Measurements from ENCODE around the gene MARK3. TPM values are rescaled to one million over a fixed set of nuclear protein-coding genes. Genes with fewer than 3 reads are reported as not detected.

The MARK3 gene
- total and polyA plus RNA-seq, 5 donors from 2014 or later, result 33.5 to 147 (median 37.6) TPM

- Mint-ChIP-seq H3K27ac (peak overlapping the region in 1 of 3 donors; percentile 36), H3K36me3 (no peaks in the 10 kb centered on the region), H3K9me3 (peaks cover 0 to 1% (median 0%) of the 10 kb centered on the region in 7 donors), H3K4me1 (peaks cover 48 to 82% (median 66%) of the 10 kb centered on the region in 4 donors), H3K4me3 (peak overlapping the region in 1 of 4 donors; percentile 9), H3K27me3 (no peaks in the 10 kb centered on the region)
- Histone ChIP-seq H3K4me1 (ENCODE audit: control insufficient read depth, insufficient read depth, low read length, poor library complexity, severe bottlenecking) (peaks cover 77% of the 10 kb centered on the region), H3K27me3 (ENCODE audit: control insufficient read depth, insufficient read depth, low read length) (no peaks in the 10 kb centered on the region), H3K4me3 (ENCODE audit: low read depth, low read length) (no peak overlapping the region), H3K36me3 (ENCODE audit: control insufficient read depth, insufficient read depth, low read length) (no peaks in the 10 kb centered on the region), H3K9me3 (ENCODE audit: control insufficient read depth in 2 of 2, low read length in 2 of 2) (no peaks in the 10 kb centered on the region), H3K27ac (ENCODE audit: insufficient read depth, low read length, poor library complexity, severe bottlenecking) (no peak overlapping the region)
- no peak for ATAC-seq (ENCODE audit: low read depth in 2 of 2)
- DNase-seq, result no peak
These were observed 6.9 kb downstream of the MARK3 start for GRCh38 chr14:103392106-103392505.

GRCh38 chr14:103392572-103392971 lies 7.4 kb downstream of the MARK3 start:
- Histone ChIP-seq H3K27ac (ENCODE audit: insufficient read depth, low read length, poor library complexity, severe bottlenecking) (no peak overlapping the region), H3K36me3 (ENCODE audit: control insufficient read depth, insufficient read depth, low read length) (no peaks in the 10 kb centered on the region), H3K27me3 (ENCODE audit: control insufficient read depth, insufficient read depth, low read length) (no peaks in the 10 kb centered on the region), H3K4me3 (ENCODE audit: low read depth, low read length) (no peak overlapping the region), H3K9me3 (ENCODE audit: control insufficient read depth in 2 of 2, low read length in 2 of 2) (no peaks in the 10 kb centered on the region), H3K4me1 (ENCODE audit: control insufficient read depth, insufficient read depth, low read length, poor library complexity, severe bottlenecking) (peaks cover 73% of the 10 kb centered on the region)
- H3K4me3 Mint-ChIP-seq, result no peak overlapping the region
- DNase-seq (no peak), ATAC-seq (ENCODE audit: low read depth in 2 of 2) (no peak)
- no peaks in the 10 kb centered on the region for H3K27me3 Mint-ChIP-seq
- H3K4me1 Mint-ChIP-seq, result peaks cover 46 to 83% (median 66%) of the 10 kb centered on the region in 4 donors
- peaks cover 0 to 1% (median 0%) of the 10 kb centered on the region in 7 donors for H3K9me3 Mint-ChIP-seq
- no peak overlapping the region for H3K27ac Mint-ChIP-seq
- no peaks in the 10 kb centered on the region for H3K36me3 Mint-ChIP-seq

GRCh38 chr14:103393070-103393469 lies 7.9 kb downstream of the MARK3 start:
- no peaks in the 10 kb centered on the region for H3K9me3 ChIP-seq (ENCODE audit: control insufficient read depth in 2 of 2, low read length in 2 of 2)
- H3K27ac ChIP-seq (ENCODE audit: insufficient read depth, low read length, poor library complexity, severe bottlenecking), result no peak overlapping the region
- ATAC-seq (ENCODE audit: low read depth in 2 of 2), result no peak
- no peaks in the 10 kb centered on the region for H3K36me3 ChIP-seq (ENCODE audit: control insufficient read depth, insufficient read depth, low read length)
- DNase-seq, result no peak
- Mint-ChIP-seq H3K9me3 (peaks cover 0 to 1% (median 0%) of the 10 kb centered on the region in 7 donors), H3K27ac (no peak overlapping the region), H3K4me3 (peak overlapping the region in 1 of 4 donors; percentile 29), H3K27me3 (no peaks in the 10 kb centered on the region), H3K36me3 (no peaks in the 10 kb centered on the region), H3K4me1 (peaks cover 51 to 83% (median 67%) of the 10 kb centered on the region in 4 donors)
- H3K4me3 ChIP-seq (ENCODE audit: low read depth, low read length), result no peak overlapping the region
- H3K27me3 ChIP-seq (ENCODE audit: control insufficient read depth, insufficient read depth, low read length), result no peaks in the 10 kb centered on the region
- peaks cover 72% of the 10 kb centered on the region for H3K4me1 ChIP-seq (ENCODE audit: control insufficient read depth, insufficient read depth, low read length, poor library complexity, severe bottlenecking)

- peaks cover 65% of the 10 kb centered on the region for H3K4me1 ChIP-seq (ENCODE audit: control insufficient read depth, insufficient read depth, low read length, poor library complexity, severe bottlenecking)
- peaks cover 0 to 1% (median 0%) of the 10 kb centered on the region in 7 donors for H3K9me3 Mint-ChIP-seq
- H3K27ac Mint-ChIP-seq, result peak overlapping the region in 2 of 3 donors; percentile 49 to 62
- H3K4me3 ChIP-seq (ENCODE audit: low read depth, low read length), result peak overlapping the region; percentile 48
- peak overlapping the region in 3 of 4 donors; percentile 53 to 64 (median 55) for H3K4me3 Mint-ChIP-seq
- ATAC-seq (ENCODE audit: low read depth in 2 of 2), result no peak
- no peaks in the 10 kb centered on the region for H3K36me3 Mint-ChIP-seq
- no peaks in the 10 kb centered on the region for H3K9me3 ChIP-seq (ENCODE audit: control insufficient read depth in 2 of 2, low read length in 2 of 2)
- no peaks in the 10 kb centered on the region for H3K27me3 Mint-ChIP-seq
- peaks cover 51 to 83% (median 67%) of the 10 kb centered on the region in 4 donors for H3K4me1 Mint-ChIP-seq
- peak in 2 of 3 donors; percentile 21 to 37 for DNase-seq
- no peaks in the 10 kb centered on the region for H3K27me3 ChIP-seq (ENCODE audit: control insufficient read depth, insufficient read depth, low read length)
- no peak overlapping the region for H3K27ac ChIP-seq (ENCODE audit: insufficient read depth, low read length, poor library complexity, severe bottlenecking)
- H3K36me3 ChIP-seq (ENCODE audit: control insufficient read depth, insufficient read depth, low read length), result no peaks in the 10 kb centered on the region
These were observed 8.7 kb downstream of the MARK3 start for GRCh38 chr14:103393676-103394626.

- peaks cover 0 to 1% (median 0%) of the 10 kb centered on the region in 7 donors for H3K9me3 Mint-ChIP-seq
- Histone ChIP-seq H3K4me3 (ENCODE audit: low read depth, low read length) (peak overlapping the region; percentile 60), H3K4me1 (ENCODE audit: control insufficient read depth, insufficient read depth, low read length, poor library complexity, severe bottlenecking) (peaks cover 66% of the 10 kb centered on the region), H3K27ac (ENCODE audit: insufficient read depth, low read length, poor library complexity, severe bottlenecking) (no peak overlapping the region), H3K27me3 (ENCODE audit: control insufficient read depth, insufficient read depth, low read length) (no peaks in the 10 kb centered on the region), H3K9me3 (ENCODE audit: control insufficient read depth in 2 of 2, low read length in 2 of 2) (no peaks in the 10 kb centered on the region), H3K36me3 (ENCODE audit: control insufficient read depth, insufficient read depth, low read length) (no peaks in the 10 kb centered on the region)
- peak overlapping the region; percentile 18 to 78 (median 68) for H3K27ac Mint-ChIP-seq
- DNase-seq, result peak in 2 of 3 donors; percentile 21 to 37
- no peaks in the 10 kb centered on the region for H3K36me3 Mint-ChIP-seq
- ATAC-seq (ENCODE audit: low read depth in 2 of 2), result peak; percentile 50 to 53
- no peaks in the 10 kb centered on the region for H3K27me3 Mint-ChIP-seq
- H3K4me1 Mint-ChIP-seq, result peaks cover 54 to 86% (median 67%) of the 10 kb centered on the region in 4 donors
- peak overlapping the region; percentile 29 to 54 (median 37) for H3K4me3 Mint-ChIP-seq
These were observed 10.0 kb downstream of the MARK3 start for GRCh38 chr14:103395244-103395643.

- peak overlapping the region in 2 of 3 donors; percentile 18 to 21 for H3K27ac Mint-ChIP-seq
- Histone ChIP-seq H3K9me3 (ENCODE audit: control insufficient read depth in 2 of 2, low read length in 2 of 2) (no peaks in the 10 kb centered on the region), H3K36me3 (ENCODE audit: control insufficient read depth, insufficient read depth, low read length) (no peaks in the 10 kb centered on the region), H3K4me1 (ENCODE audit: control insufficient read depth, insufficient read depth, low read length, poor library complexity, severe bottlenecking) (peaks cover 66% of the 10 kb centered on the region), H3K4me3 (ENCODE audit: low read depth, low read length) (peak overlapping the region; percentile 60), H3K27ac (ENCODE audit: insufficient read depth, low read length, poor library complexity, severe bottlenecking) (no peak overlapping the region), H3K27me3 (ENCODE audit: control insufficient read depth, insufficient read depth, low read length) (no peaks in the 10 kb centered on the region)
- DNase-seq (no peak), ATAC-seq (ENCODE audit: low read depth in 2 of 2) (no peak)
- peak overlapping the region in 2 of 4 donors; percentile 14 to 15 for H3K4me3 Mint-ChIP-seq
- no peaks in the 10 kb centered on the region for H3K27me3 Mint-ChIP-seq
- no peaks in the 10 kb centered on the region for H3K9me3 Mint-ChIP-seq
- no peaks in the 10 kb centered on the region for H3K36me3 Mint-ChIP-seq
- H3K4me1 Mint-ChIP-seq, result peaks cover 57 to 89% (median 68%) of the 10 kb centered on the region in 4 donors
These were observed 11.2 kb downstream of the MARK3 start for GRCh38 chr14:103396463-103396862.

- Mint-ChIP-seq H3K4me3 (peak overlapping the region in 3 of 4 donors; percentile 28 to 46 (median 40)), H3K27me3 (no peaks in the 10 kb centered on the region)
These were observed 13.4 kb downstream of the MARK3 start for GRCh38 chr14:103398427-103399195.

More at GRCh38 chr14:103398427-103399195, 13.4 kb downstream of the MARK3 start:
- DNase-seq (no peak), ATAC-seq (ENCODE audit: low read depth in 2 of 2) (no peak)
- H3K4me1 Mint-ChIP-seq, result peaks cover 62 to 91% (median 76%) of the 10 kb centered on the region in 4 donors
- H3K27ac Mint-ChIP-seq, result peak overlapping the region in 1 of 3 donors; percentile 3
- Histone ChIP-seq H3K4me3 (ENCODE audit: low read depth, low read length) (no peak overlapping the region), H3K27me3 (ENCODE audit: control insufficient read depth, insufficient read depth, low read length) (no peaks in the 10 kb centered on the region), H3K36me3 (ENCODE audit: control insufficient read depth, insufficient read depth, low read length) (no peaks in the 10 kb centered on the region), H3K27ac (ENCODE audit: insufficient read depth, low read length, poor library complexity, severe bottlenecking) (no peak overlapping the region), H3K4me1 (ENCODE audit: control insufficient read depth, insufficient read depth, low read length, poor library complexity, severe bottlenecking) (peaks cover 71% of the 10 kb centered on the region), H3K9me3 (ENCODE audit: control insufficient read depth in 2 of 2, low read length in 2 of 2) (no peaks in the 10 kb centered on the region)
- no peaks in the 10 kb centered on the region for H3K36me3 Mint-ChIP-seq
- H3K9me3 Mint-ChIP-seq, result no peaks in the 10 kb centered on the region

All from CD4-positive, CD25-positive, alpha-beta regulatory T cell (primary cell).